HFFc6 (cell line): ENCODE results near the gene MCTP2. TPM values are rescaled to one million over a fixed set of nuclear protein-coding genes. Genes with fewer than 3 reads are reported as not detected.

ENCODE experiments used
- DNase-seq: peaks from one replicate; pipeline ENCODE4 v3.0.0-alpha.2; 2018
- H3K27ac Mint-ChIP-seq: 2 replicates; pipeline ENCODE4 v1.8.0; 2020; ENCODE audit warnings: mild to moderate bottlenecking, mixed read lengths
- H3K27me3 Mint-ChIP-seq: 2 replicates; pipeline ENCODE4 v1.8.0; 2021; ENCODE audit warnings: mild to moderate bottlenecking, moderate library complexity, mixed read lengths; ENCODE audit not compliant: insufficient read depth
- H3K36me3 Mint-ChIP-seq: 2 replicates; pipeline ENCODE4 v1.8.0; 2021; ENCODE audit warnings: low read depth, mixed read lengths
- H3K4me1 Mint-ChIP-seq: 2 replicates; pipeline ENCODE4 v1.8.0; 2020; ENCODE audit warnings: low read depth, mixed read lengths
- H3K4me3 Mint-ChIP-seq: 2 replicates; pipeline ENCODE4 v1.8.0; 2020; ENCODE audit warnings: mild to moderate bottlenecking, moderate library complexity, mixed read lengths
- H3K9me3 Mint-ChIP-seq: 2 replicates; pipeline ENCODE4 v1.8.0; 2020; ENCODE audit warnings: mild to moderate bottlenecking, mixed read lengths
- CTCF ChIP-seq: fragments of 200-600 bp; sonication (generic); IDR thresholded peaks from 2 replicates; pipeline ENCODE4 v1.5.0; 2021; ENCODE audit warnings: antibody characterized with exemption, mild to moderate bottlenecking
- total RNA-seq, 6 experiments: library from RNA; stranded (reverse); fragmentation: NEBNext Ultra II Directional; extraction: Animal tissue kit (Norgen Biotek cat#: 25700); gene quantifications; 2 replicates in 1 of 6; 3 replicates in 5 of 6; pipeline ENCODE4 v1.2.3, GENCODE V29; 2021

Gene MCTP2
- total RNA-seq, 6 experiments from 2014 or later, result 0.63 to 4.4 (median 1.0) TPM

- H3K4me1 Mint-ChIP-seq, result peaks cover 10% of the 10 kb centered on the region; the same call in 1 of the 2 replicates
- H3K27ac Mint-ChIP-seq, result no peak overlapping the region
- TF ChIP-seq CTCF, result no peak
- H3K4me3 Mint-ChIP-seq, result no peak overlapping the region
- DNase-seq, result no peak
- no peaks in the 10 kb centered on the region; the same call in 1 of the 2 replicates for H3K36me3 Mint-ChIP-seq
- H3K9me3 Mint-ChIP-seq, result peaks cover 14% of the 10 kb centered on the region
- no peaks in the 10 kb centered on the region; the same call in none of the 2 replicates for H3K27me3 Mint-ChIP-seq
These were observed 75.6 kb downstream of the MCTP2 start for GRCh38 chr15:94306700-94307650.

GRCh38 chr15:94312946-94313345 is 81.6 kb downstream of the MCTP2 start:
- Mint-ChIP-seq H3K27me3 (peaks cover 1% of the 10 kb centered on the region; the same call in 1 of the 2 replicates), H3K9me3 (no peaks in the 10 kb centered on the region; the same call in 1 of the 2 replicates), H3K4me3 (no peak overlapping the region), H3K4me1 (no peaks in the 10 kb centered on the region), H3K36me3 (no peaks in the 10 kb centered on the region; the same call in 1 of the 2 replicates), H3K27ac (no peak overlapping the region)
- no peak for DNase-seq
- TF ChIP-seq CTCF, result no peak

GRCh38 chr15:94314639-94315038 is 83.3 kb downstream of the MCTP2 start:
- no peak for DNase-seq
- Mint-ChIP-seq H3K4me1 (no peaks in the 10 kb centered on the region), H3K4me3 (no peak overlapping the region), H3K36me3 (no peaks in the 10 kb centered on the region; the same call in 1 of the 2 replicates), H3K9me3 (no peaks in the 10 kb centered on the region; the same call in 1 of the 2 replicates), H3K27ac (no peak overlapping the region), H3K27me3 (peaks cover 1% of the 10 kb centered on the region; the same call in 1 of the 2 replicates)
- no peak for TF ChIP-seq CTCF

- Mint-ChIP-seq H3K36me3 (no peaks in the 10 kb centered on the region; the same call in 1 of the 2 replicates), H3K27me3 (peaks cover 1% of the 10 kb centered on the region; the same call in 1 of the 2 replicates), H3K27ac (no peak overlapping the region), H3K9me3 (no peaks in the 10 kb centered on the region; the same call in 1 of the 2 replicates), H3K4me3 (no peak overlapping the region), H3K4me1 (peaks cover 7% of the 10 kb centered on the region; the same call in 1 of the 2 replicates)
- TF ChIP-seq CTCF, result no peak
- no peak for DNase-seq
These were observed 85.8 kb downstream of the MCTP2 start for GRCh38 chr15:94317211-94317610.

- H3K4me3 Mint-ChIP-seq, result no peak overlapping the region
- DNase-seq, result no peak
- TF ChIP-seq CTCF, result no peak
- peaks cover 1% of the 10 kb centered on the region; the same call in 1 of the 2 replicates for H3K27me3 Mint-ChIP-seq
- H3K9me3 Mint-ChIP-seq, result no peaks in the 10 kb centered on the region
- peaks cover 11% of the 10 kb centered on the region; the same call in 1 of the 2 replicates for H3K4me1 Mint-ChIP-seq
- H3K36me3 Mint-ChIP-seq, result no peaks in the 10 kb centered on the region; the same call in 1 of the 2 replicates
- H3K27ac Mint-ChIP-seq, result no peak overlapping the region
These were observed 90.8 kb downstream of the MCTP2 start for GRCh38 chr15:94322141-94322540.
